ENCODE measurements around the gene HBQ1. TPM values are rescaled to one million over a fixed set of nuclear protein-coding genes. Genes with fewer than 3 reads are reported as not detected.

HBQ1 gene
- total RNA-seq, 1 experiment from 2014 or later: not detected

DNA sequence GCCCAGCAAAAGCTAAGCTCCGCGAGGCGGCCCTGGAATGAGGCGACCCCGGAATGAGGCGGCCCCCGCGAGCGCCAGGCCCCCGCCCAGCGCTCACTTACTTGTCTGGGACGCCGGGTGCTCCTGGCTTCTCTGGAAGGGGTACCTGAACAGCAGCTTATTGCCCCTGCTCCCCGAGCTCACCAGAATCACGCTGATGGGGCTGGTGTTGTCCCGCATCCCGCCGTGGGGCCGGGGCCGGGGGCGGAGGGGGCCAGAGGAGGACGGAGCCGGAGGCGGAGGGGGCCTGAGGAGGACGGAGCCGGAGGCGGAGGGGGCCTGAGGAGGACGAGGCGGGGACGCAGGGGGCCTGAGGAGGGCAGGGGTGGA is 42.2 kb upstream of the HBQ1 start (continued):
- TF ChIP-seq FOSL1 (IDR thresholded peaks at IDR 0.05; ENCODE audit: low read depth): no peak
- no peak for TF ChIP-seq ZFX (IDR thresholded peaks at IDR 0.05)
- TF ChIP-seq POLR2AphosphoS5 (IDR thresholded peaks at IDR 0.05; ENCODE audit: low read depth, low read length): no peak
- no peak for TF ChIP-seq ZNF274 (IDR thresholded peaks at IDR 0.05; ENCODE audit: low read depth, low read length)
- TF ChIP-seq, protein P1, sequence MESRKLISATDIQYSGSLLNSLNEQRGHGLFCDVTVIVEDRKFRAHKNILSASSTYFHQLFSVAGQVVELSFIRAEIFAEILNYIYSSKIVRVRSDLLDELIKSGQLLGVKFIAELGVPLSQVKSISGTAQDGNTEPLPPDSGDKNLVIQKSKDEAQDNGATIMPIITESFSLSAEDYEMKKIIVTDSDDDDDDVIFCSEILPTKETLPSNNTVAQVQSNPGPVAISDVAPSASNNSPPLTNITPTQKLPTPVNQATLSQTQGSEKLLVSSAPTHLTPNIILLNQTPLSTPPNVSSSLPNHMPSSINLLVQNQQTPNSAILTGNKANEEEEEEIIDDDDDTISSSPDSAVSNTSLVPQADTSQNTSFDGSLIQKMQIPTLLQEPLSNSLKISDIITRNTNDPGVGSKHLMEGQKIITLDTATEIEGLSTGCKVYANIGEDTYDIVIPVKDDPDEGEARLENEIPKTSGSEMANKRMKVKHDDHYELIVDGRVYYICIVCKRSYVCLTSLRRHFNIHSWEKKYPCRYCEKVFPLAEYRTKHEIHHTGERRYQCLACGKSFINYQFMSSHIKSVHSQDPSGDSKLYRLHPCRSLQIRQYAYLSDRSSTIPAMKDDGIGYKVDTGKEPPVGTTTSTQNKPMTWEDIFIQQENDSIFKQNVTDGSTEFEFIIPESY (IDR thresholded peaks at IDR 0.05; ENCODE audit: extremely low read depth, insufficient replicate concordance, low read length): no peak
- TF ChIP-seq TCF7L2 (IDR thresholded peaks at IDR 0.05; ENCODE audit: borderline replicate concordance, extremely low read depth, insufficient read depth, insufficient read length): no peak
- TF ChIP-seq, protein P2, sequence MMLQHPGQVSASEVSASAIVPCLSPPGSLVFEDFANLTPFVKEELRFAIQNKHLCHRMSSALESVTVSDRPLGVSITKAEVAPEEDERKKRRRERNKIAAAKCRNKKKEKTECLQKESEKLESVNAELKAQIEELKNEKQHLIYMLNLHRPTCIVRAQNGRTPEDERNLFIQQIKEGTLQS (IDR thresholded peaks at IDR 0.05): no peak
- TF ChIP-seq EGR1 (IDR thresholded peaks at IDR 0.05; ENCODE audit: low read depth): no peak

DNA sequence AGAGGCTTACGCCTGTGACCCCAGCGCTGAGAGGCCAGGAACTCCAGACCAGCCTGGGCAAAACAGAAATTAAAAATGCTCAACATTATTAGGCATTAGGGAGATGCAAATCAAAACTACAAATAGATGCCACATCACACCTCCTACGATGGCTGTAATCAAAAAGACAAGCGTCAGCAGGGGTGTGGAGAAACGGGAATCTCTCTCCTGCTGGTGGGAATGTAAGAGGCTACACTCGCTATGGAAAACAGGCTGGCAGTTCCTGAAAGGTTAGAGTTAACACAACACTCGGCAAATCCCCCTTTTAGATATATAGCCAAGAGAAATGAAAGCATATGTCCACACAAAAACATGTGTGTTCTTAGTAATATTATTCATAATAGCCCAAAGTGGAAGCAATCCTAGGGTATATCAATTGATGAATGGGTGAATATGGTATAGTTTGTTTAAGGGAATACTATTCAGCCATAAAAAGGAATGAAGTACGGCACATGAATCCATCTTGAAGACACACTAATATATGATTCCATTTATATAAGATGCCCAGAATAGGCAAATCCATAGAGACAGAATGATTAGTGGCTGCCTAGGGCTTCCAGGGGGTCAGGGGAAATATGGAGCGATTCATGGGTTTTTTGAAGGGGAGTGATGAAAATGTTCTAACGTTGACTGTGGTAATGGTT is 39.9 kb upstream of the HBQ1 start:
- H3K4me2 ChIP-seq (ENCODE audit: low read length): no peak overlapping the region

More for the DNA sequence above, 39.9 kb upstream of the HBQ1 start:
- Histone ChIP-seq H3K4me3 (replicated peaks in 1 of 2; ENCODE audit: low read depth in 1 of 2, low read length in 2 of 2) (no peak overlapping the region), H3K79me2 (ENCODE audit: insufficient read depth, low read length) (peaks cover 19% of the 10 kb centered on the region), H3K4me1 (ENCODE audit: control insufficient read depth in 1 of 2, insufficient read depth in 2 of 2, low read length in 2 of 2) (no peaks in the 10 kb centered on the region; a peak in 1 of 4 replicates), H3K36me3 (ENCODE audit: control insufficient read depth in 1 of 2, insufficient read depth in 2 of 2, low read length in 2 of 2) (no peaks in the 10 kb centered on the region), H3K27me3 (ENCODE audit: insufficient read depth, low read length) (no peaks in the 10 kb centered on the region), H4K20me1 (ENCODE audit: insufficient read depth) (no peaks in the 10 kb centered on the region), H3K27ac (ENCODE audit: low read depth, low read length) (no peak overlapping the region), H3K9me2 (ENCODE audit: insufficient read depth) (no peaks in the 10 kb centered on the region), H3K9ac (ENCODE audit: low read length) (no peak overlapping the region), H2AFZ (ENCODE audit: low read depth, low read length, poor library complexity, severe bottlenecking) (no peak overlapping the region), H3K9me3 (ENCODE audit: control insufficient read depth in 1 of 2, insufficient read depth in 1 of 2, low read depth in 1 of 2, low read length in 2 of 2) (no peaks in the 10 kb centered on the region)
- no peak for ATAC-seq
- ChIA-PET RAD21 (ENCODE audit: low non-redundant PET in 1 of 2, low total read pairs in 2 of 2, uncharacterized antibody in 2 of 2, unreplicated experiment in 2 of 2) (no interaction called here), POLR2A (no interaction called here), CTCF (no interaction called here)
- TF ChIP-seq ELF1 (IDR thresholded peaks at IDR 0.05; ENCODE audit: borderline replicate concordance, low read depth) (no peak), SP1 (IDR thresholded peaks at IDR 0.05; ENCODE audit: low read depth) (no peak), ZFX (IDR thresholded peaks at IDR 0.05) (no peak), CEBPB (IDR thresholded peaks at IDR 0.05; ENCODE audit: low read depth) (no peak), FOSL1 (IDR thresholded peaks at IDR 0.05; ENCODE audit: low read depth) (no peak), YY1 (IDR thresholded peaks at IDR 0.05; ENCODE audit: extremely low read depth, insufficient replicate concordance, low read depth, low read length) (no peak), SRF (IDR thresholded peaks at IDR 0.05; ENCODE audit: low read depth) (no peak), EZH2 (IDR thresholded peaks at IDR 0.05) (no peak), JUND (IDR thresholded peaks at IDR 0.05) (no peak)
- TF ChIP-seq, protein P3, sequence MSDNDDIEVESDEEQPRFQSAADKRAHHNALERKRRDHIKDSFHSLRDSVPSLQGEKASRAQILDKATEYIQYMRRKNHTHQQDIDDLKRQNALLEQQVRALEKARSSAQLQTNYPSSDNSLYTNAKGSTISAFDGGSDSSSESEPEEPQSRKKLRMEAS (IDR thresholded peaks at IDR 0.05): no peak
- TF ChIP-seq, protein P1 (IDR thresholded peaks at IDR 0.05; ENCODE audit: extremely low read depth, insufficient replicate concordance, low read length): no peak
- no TSS peak for BruUV-seq (replicated peaks)
- intact Hi-C loops (cut with micrococcal nuclease): no loop called here
- no peak for DNase-seq (ENCODE audit: low read depth, low spot score)

All from HCT116 (cell line).